NCI-H1048 (cell line): ENCODE measurements around the gene E2F1.
"Not testable (repeated sequence)": the region's sequence is repeated elsewhere in the genome, so short reads cannot be mapped to it uniquely, and the experiment has no call there.

Experiments used
- DNase-seq: peaks from one replicate; lab custom pipeline; 2025; lab: John Stamatoyannopoulos, UW

The E2F1 gene

GRCh38 chr20:33657704-33658095 is 28.5 kb downstream of the E2F1 start:
- DNase-seq = no peak

GRCh38 chr20:33656783-33657703 is 29.1 kb downstream of the E2F1 start:
- no peak for DNase-seq

- no peak for DNase-seq
These were observed 30.0 kb downstream of the E2F1 start for GRCh38 chr20:33656010-33656782.

GRCh38 chr20:33655164-33655563 is 31.0 kb downstream of the E2F1 start:
- DNase-seq = no peak

- no peak for DNase-seq
These were observed 31.5 kb downstream of the E2F1 start for GRCh38 chr20:33654680-33655161.

GRCh38 chr20:33653900-33654596 is 32.1 kb downstream of the E2F1 start:
- no peak for DNase-seq

GRCh38 chr20:33653218-33653899 is 32.8 kb downstream of the E2F1 start:
- no peak for DNase-seq

- no peak for DNase-seq
These were observed 34.6 kb downstream of the E2F1 start for GRCh38 chr20:33651562-33652048.

GRCh38 chr20:33650753-33651561 is 35.2 kb downstream of the E2F1 start:
- DNase-seq = no peak

- no peak for DNase-seq
These were observed 36.0 kb downstream of the E2F1 start for GRCh38 chr20:33650111-33650752.

- DNase-seq = no peak
These were observed 36.9 kb downstream of the E2F1 start for GRCh38 chr20:33649201-33649681.

GRCh38 chr20:33648396-33649004 is 37.7 kb downstream of the E2F1 start:
- DNase-seq = no peak

GRCh38 chr20:33647603-33648395 is 38.4 kb downstream of the E2F1 start:
- no peak for DNase-seq

- not testable (repeated sequence) for DNase-seq
These were observed 39.1 kb downstream of the E2F1 start for GRCh38 chr20:33646959-33647602.

- no peak for DNase-seq
These were observed 40.0 kb downstream of the E2F1 start for GRCh38 chr20:33646191-33646590.

- DNase-seq = no peak
These were observed 40.8 kb downstream of the E2F1 start for GRCh38 chr20:33645396-33645795.

GRCh38 chr20:33645072-33645358 is 41.2 kb downstream of the E2F1 start:
- no peak for DNase-seq

- DNase-seq = no peak
These were observed 41.7 kb downstream of the E2F1 start for GRCh38 chr20:33644313-33645071.
